Gastroesophageal sphincter (tissue), 4 donors: ENCODE results near the gene MAG. TPM values are rescaled to one million over a fixed set of nuclear protein-coding genes. Genes with fewer than 3 reads are reported as not detected.

Experiments
- ATAC-seq: fragments of 150-250 bp; one replicate; pipeline ENCODE4 v1.9.1; 2016; ENCODE audit warnings: mild to moderate bottlenecking, moderate library complexity
- H3K27ac ChIP-seq, 4 donors: fragments of 200-600 bp; sonication (generic) in 3 of 4; 1 replicate in 3 of 4; 2 replicates in 1 of 4; pipeline ENCODE4 v1.5.1; 2016 to 2019
- H3K27me3 ChIP-seq: fragments of 200-600 bp; sonication (generic); one replicate; pipeline ENCODE4 v1.5.1; 2019
- H3K36me3 ChIP-seq, 2 donors: fragments of 200-600 bp; sonication (generic); one replicate each; pipeline ENCODE4 v1.5.1; 2019; ENCODE audit warnings: control low read depth in 1 of 2
- H3K4me1 ChIP-seq, 3 donors: fragments of 200-600 bp; sonication (generic); 1 replicate in 2 of 3; 2 replicates in 1 of 3; pipeline ENCODE4 v1.5.1; 2016 to 2019; ENCODE audit warnings: control low read depth in 2 of 3
- H3K4me3 ChIP-seq, 2 donors: fragments of 200-600 bp; sonication (generic); one replicate each; pipeline ENCODE4 v1.5.1; 2019; ENCODE audit warnings: mild to moderate bottlenecking in 1 of 2, moderate library complexity in 1 of 2
- H3K9me3 ChIP-seq, 3 donors: fragments of 200-600 bp; sonication (generic); one replicate each; pipeline ENCODE4 v1.5.1; 2017 to 2019; ENCODE audit warnings: control low read depth in 2 of 3
- EP300 ChIP-seq: sonication (generic); formaldehyde crosslinking; IDR thresholded peaks from one replicate; pipeline ENCODE4 v1.6.1; 2017; ENCODE audit warnings: antibody characterized with exemption, mild to moderate bottlenecking
- POLR2A ChIP-seq, 2 donors: fragments of 450-650 bp; IDR thresholded peaks; one replicate each; pipeline ENCODE4 v1.6.1; 2017; ENCODE audit warnings: antibody characterized with exemption in 2 of 2, mild to moderate bottlenecking in 2 of 2, moderate library complexity in 1 of 2
- POLR2AphosphoS5 ChIP-seq: sonication (generic); formaldehyde crosslinking; IDR thresholded peaks from one replicate; pipeline ENCODE4 v1.6.1; 2017; ENCODE audit warnings: antibody characterized with exemption
- WGBS, 2 donors: methylation state at CpG; one replicate each; pipeline ENCODE4 v1.1.5; 2018; ENCODE audit warnings: low coverage in 1 of 2; 5-methylcytosine and 5-hydroxymethylcytosine counted together
- total RNA-seq, 4 donors: library from RNA; depleted of rRNA; stranded (reverse); fragments of >200 nt; gene quantifications; one replicate each; pipeline ENCODE4 v1.1.0, GENCODE V29; 2016
- TF ChIP-seq, protein P1 (sequence below), 4 experiments: fragments of 200-600 bp in 2 of 4; fragments of 450-650 bp in 2 of 4; sonication (generic) in 1 of 4; IDR thresholded peaks; one replicate each; pipeline ENCODE4 v1.5.1; 2017 to 2019; ENCODE audit warnings: antibody characterized with exemption in 4 of 4, mild to moderate bottlenecking in 2 of 4, moderate library complexity in 2 of 4

Gene MAG
- total RNA-seq, 4 donors from 2014 or later, result 0.40 TPM; not detected in 3

GRCh38 chr19:35300339-35300649 lies 8.3 kb downstream of the MAG start:
- no peaks in the 10 kb centered on the region for H3K36me3 ChIP-seq
- H3K27ac ChIP-seq, result no peak overlapping the region
- 77% methylated on average over 6 of the region's 10 CpGs; no CpG with 5 or more reads in 1 of the 2 donors for WGBS, 2 donors
- no peak for TF ChIP-seq EP300
- no peak for TF ChIP-seq POLR2A (IDR thresholded peaks at IDR 0.05)
- TF ChIP-seq, protein P1, sequence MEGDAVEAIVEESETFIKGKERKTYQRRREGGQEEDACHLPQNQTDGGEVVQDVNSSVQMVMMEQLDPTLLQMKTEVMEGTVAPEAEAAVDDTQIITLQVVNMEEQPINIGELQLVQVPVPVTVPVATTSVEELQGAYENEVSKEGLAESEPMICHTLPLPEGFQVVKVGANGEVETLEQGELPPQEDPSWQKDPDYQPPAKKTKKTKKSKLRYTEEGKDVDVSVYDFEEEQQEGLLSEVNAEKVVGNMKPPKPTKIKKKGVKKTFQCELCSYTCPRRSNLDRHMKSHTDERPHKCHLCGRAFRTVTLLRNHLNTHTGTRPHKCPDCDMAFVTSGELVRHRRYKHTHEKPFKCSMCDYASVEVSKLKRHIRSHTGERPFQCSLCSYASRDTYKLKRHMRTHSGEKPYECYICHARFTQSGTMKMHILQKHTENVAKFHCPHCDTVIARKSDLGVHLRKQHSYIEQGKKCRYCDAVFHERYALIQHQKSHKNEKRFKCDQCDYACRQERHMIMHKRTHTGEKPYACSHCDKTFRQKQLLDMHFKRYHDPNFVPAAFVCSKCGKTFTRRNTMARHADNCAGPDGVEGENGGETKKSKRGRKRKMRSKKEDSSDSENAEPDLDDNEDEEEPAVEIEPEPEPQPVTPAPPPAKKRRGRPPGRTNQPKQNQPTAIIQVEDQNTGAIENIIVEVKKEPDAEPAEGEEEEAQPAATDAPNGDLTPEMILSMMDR (IDR thresholded peaks at IDR 0.05), result no peak
- no peak for TF ChIP-seq POLR2AphosphoS5
- no peak for ATAC-seq
- no peaks in the 10 kb centered on the region for H3K9me3 ChIP-seq
- no peaks in the 10 kb centered on the region for H3K4me1 ChIP-seq
- peaks cover 92% of the 10 kb centered on the region for H3K27me3 ChIP-seq
- no peak overlapping the region for H3K4me3 ChIP-seq

DNA sequence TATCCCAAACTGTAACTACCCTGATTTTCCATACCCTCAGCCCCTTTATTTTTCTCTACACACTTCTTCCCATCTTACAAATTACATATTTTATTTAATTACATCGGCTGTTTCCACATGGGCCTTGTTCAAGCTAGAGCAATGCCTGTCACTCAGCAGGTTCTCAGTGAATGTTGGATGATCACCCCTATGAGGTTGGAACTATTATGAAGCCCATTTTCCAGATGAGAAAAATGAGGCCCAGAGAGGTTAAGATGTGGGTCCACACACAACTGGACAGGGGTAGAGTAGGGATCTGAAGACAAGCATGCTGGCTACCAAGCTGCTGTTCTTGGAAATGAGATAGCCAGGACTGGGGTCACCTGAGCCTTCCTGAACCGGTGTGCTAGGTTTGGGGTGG lies 10.0 kb downstream of the MAG start:
- WGBS, 2 donors, result 88 to 93% methylated on average over 1 to 2 of the region's 2 CpGs
- no peaks in the 10 kb centered on the region for H3K9me3 ChIP-seq
- peaks cover 89% of the 10 kb centered on the region for H3K27me3 ChIP-seq
- H3K4me3 ChIP-seq, result no peak overlapping the region
- no peak for ATAC-seq
- TF ChIP-seq POLR2A (IDR thresholded peaks at IDR 0.05) (no peak), EP300 (no peak), POLR2AphosphoS5 (no peak)
- no peak overlapping the region for H3K27ac ChIP-seq
- no peaks in the 10 kb centered on the region for H3K36me3 ChIP-seq
- H3K4me1 ChIP-seq, result no peaks in the 10 kb centered on the region

DNA sequence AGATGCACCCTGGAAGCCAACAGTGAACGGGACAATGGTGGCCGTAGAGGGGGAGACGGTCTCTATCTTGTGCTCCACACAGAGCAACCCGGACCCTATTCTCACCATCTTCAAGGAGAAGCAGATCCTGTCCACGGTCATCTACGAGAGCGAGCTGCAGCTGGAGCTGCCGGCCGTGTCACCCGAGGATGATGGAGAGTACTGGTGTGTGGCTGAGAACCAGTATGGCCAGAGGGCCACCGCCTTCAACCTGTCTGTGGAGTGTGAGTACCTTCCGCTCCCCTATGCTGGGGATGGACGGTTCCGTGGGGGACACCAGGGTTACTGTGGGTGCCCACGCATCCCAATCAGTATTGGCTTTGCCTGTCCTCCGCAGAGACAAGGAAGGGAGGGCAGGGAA lies 10.5 kb downstream of the MAG start:
- H3K27me3 ChIP-seq, result peaks cover 87% of the 10 kb centered on the region

GRCh38 chr19:35303357-35303915 lies 11.5 kb downstream of the MAG start:
- H3K27ac ChIP-seq, result no peak overlapping the region
- H3K27me3 ChIP-seq, result peaks cover 77% of the 10 kb centered on the region
- no peaks in the 10 kb centered on the region for H3K4me1 ChIP-seq
- ATAC-seq, result no peak
- H3K9me3 ChIP-seq, result no peaks in the 10 kb centered on the region
- 67% methylated on average over 5 of the region's 6 CpGs; no CpG with 5 or more reads in 1 of the 2 donors for WGBS, 2 donors
- H3K4me3 ChIP-seq, result no peak overlapping the region
- no peak for TF ChIP-seq EP300
- TF ChIP-seq, protein P1 (IDR thresholded peaks at IDR 0.05), result no peak
- TF ChIP-seq POLR2AphosphoS5, result no peak
- no peak for TF ChIP-seq POLR2A (IDR thresholded peaks at IDR 0.05)
- H3K36me3 ChIP-seq, result no peaks in the 10 kb centered on the region

More for the DNA sequence above, 10.5 kb downstream of the MAG start:
- no peak overlapping the region for H3K27ac ChIP-seq
- no peak overlapping the region for H3K4me3 ChIP-seq
- 74 to 81% methylated on average over 5 to 7 of the region's 16 CpGs for WGBS, 2 donors
- no peak for ATAC-seq
- no peaks in the 10 kb centered on the region for H3K36me3 ChIP-seq
- TF ChIP-seq, protein P1 (IDR thresholded peaks at IDR 0.05), result no peak
- no peak for TF ChIP-seq POLR2A (IDR thresholded peaks at IDR 0.05)
- no peak for TF ChIP-seq POLR2AphosphoS5
- H3K9me3 ChIP-seq, result no peaks in the 10 kb centered on the region
- no peaks in the 10 kb centered on the region for H3K4me1 ChIP-seq

- WGBS, 2 donors, result 45 to 89% methylated on average over 2 of the region's 11 CpGs
- Histone ChIP-seq H3K36me3 (no peaks in the 10 kb centered on the region), H3K4me3 (no peak overlapping the region), H3K27ac (no peak overlapping the region), H3K9me3 (no peaks in the 10 kb centered on the region), H3K4me1 (no peaks in the 10 kb centered on the region), H3K27me3 (peaks cover 71% of the 10 kb centered on the region)
- no peak for TF ChIP-seq EP300
- ATAC-seq, result no peak
Observed at GRCh38 chr19:35304036-35304435, 12.1 kb downstream of the MAG start.

DNA sequence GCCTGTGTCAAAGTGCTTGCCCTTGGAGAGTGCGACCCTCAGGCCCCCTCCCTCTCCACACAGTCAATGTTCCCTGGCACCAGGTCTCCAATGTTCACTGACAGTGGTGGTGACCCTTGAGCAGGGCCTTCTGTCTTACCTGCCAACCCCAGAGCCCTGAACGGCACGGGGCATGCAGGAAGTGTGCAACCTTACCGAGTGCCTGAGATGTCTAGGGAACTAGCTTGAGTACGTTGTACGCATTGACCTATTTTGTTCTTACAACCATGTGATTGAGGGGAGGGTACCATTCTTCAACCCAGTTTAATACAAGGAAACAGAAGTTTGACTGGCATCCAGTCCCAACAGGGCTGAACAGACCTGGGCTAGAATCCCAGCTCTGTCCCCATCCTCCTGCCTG lies 13.2 kb downstream of the MAG start:
- H3K27me3 ChIP-seq, result peaks cover 68% of the 10 kb centered on the region
- no peak overlapping the region for H3K27ac ChIP-seq
- no peaks in the 10 kb centered on the region for H3K9me3 ChIP-seq
- no peak overlapping the region for H3K4me3 ChIP-seq
- ATAC-seq, result no peak
- 80 to 100% methylated on average over 1 to 2 of the region's 6 CpGs for WGBS, 2 donors
- no peak for TF ChIP-seq POLR2AphosphoS5
- no peak for TF ChIP-seq POLR2A (IDR thresholded peaks at IDR 0.05)
- TF ChIP-seq, protein P1 (IDR thresholded peaks at IDR 0.05), result no peak
- TF ChIP-seq EP300, result no peak
- H3K4me1 ChIP-seq, result no peaks in the 10 kb centered on the region
- no peaks in the 10 kb centered on the region for H3K36me3 ChIP-seq
